ENCODE measurements around the gene HACD3. TPM values are rescaled to one million over a fixed set of nuclear protein-coding genes. Genes with fewer than 3 reads are reported as not detected.

Gene HACD3
- total and polyA plus RNA-seq, 9 of the 15 experiments (the other 6 are each of a cell fraction or from before 2014, with no cell fraction given): 48.1 to 117 (median 72.8) TPM

DNA sequence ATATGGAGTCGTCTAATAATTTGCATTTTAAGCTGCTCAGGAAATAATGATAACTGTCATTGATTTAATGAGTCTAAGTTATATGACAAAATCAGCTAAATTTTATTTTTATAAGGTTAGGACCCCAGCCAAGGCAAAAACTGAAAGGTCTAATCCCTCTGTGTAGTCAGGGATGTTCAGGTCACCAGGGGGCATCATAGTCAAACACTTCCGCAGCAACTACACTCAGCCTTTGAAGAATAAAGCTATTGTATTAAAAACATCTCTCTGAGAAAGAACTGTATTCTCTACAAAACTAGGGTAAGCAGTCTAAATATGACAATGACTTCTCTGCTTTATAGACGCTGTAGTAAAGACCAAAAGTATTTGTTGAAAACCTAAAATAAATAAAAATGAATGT, 65.7 kb downstream of the HACD3 start:
- FAIRE-seq (peak; percentile 19), ATAC-seq (peak; percentile 68; the same call in 2 of the 3 replicates), DNase-seq (ENCODE audit: extremely low read depth in 1 of 4, low spot score in 3 of 4) (peak; percentile 33 to 43 (median 40))
- Histone ChIP-seq H3K27ac (ENCODE audit: extremely low read depth, low read depth, low read length) (no peak overlapping the region), H3K27me3 (ENCODE audit: control insufficient read depth in 2 of 2, insufficient read depth in 2 of 2, low read length in 2 of 2) (no peaks in the 10 kb centered on the region), H3K4me3 (no peak overlapping the region), H2AFZ (ENCODE audit: low read depth, low read length) (no peak overlapping the region), H4K20me1 (replicated peaks; ENCODE audit: control insufficient read depth, insufficient read depth, low read length) (no peaks in the 10 kb centered on the region), H3K79me2 (ENCODE audit: control insufficient read depth, insufficient read depth, low read length) (no peaks in the 10 kb centered on the region), H3K9me3 (replicated peaks; ENCODE audit: control insufficient read depth, insufficient read depth, low read depth, low read length) (no peaks in the 10 kb centered on the region), H3K4me1 (replicated peaks in 1 of 2; ENCODE audit: control insufficient read depth in 2 of 2, insufficient read depth in 2 of 2, low read length in 2 of 2) (no peaks in the 10 kb centered on the region; a peak in 1 of 5 replicates), H3K9me1 (ENCODE audit: control insufficient read depth, insufficient read depth, low read length) (no peaks in the 10 kb centered on the region), H3K4me2 (ENCODE audit: insufficient read depth, low read length) (no peak overlapping the region), H3K9ac (ENCODE audit: insufficient read depth in 1 of 2, low read depth in 2 of 2, low read length in 2 of 2) (no peak overlapping the region), H3K36me3 (ENCODE audit: control insufficient read depth, insufficient read depth, low read length) (peaks cover 83% of the 10 kb centered on the region)
- WGBS (ENCODE audit: insufficient coverage, low coverage, missing lambda C conversion rate): 70% methylated on average over 3 of the region's 3 CpGs
- ChIA-PET CTCF (ENCODE audit: low intra/inter-chr PET ratio) (interaction anchor here (1.2 kb wide), 2 partner anchors 262 to 691 kb away, joined by 3 to 4 read pairs; no protein-coding TSS in a partner anchor), POLR2A (interaction anchor here (0.7 to 1.4 kb wide), 3 partner anchors 15 to 378 kb away, joined by 3 to 5 read pairs (median 3); partner anchors contain the start of genes INTS14 and RNU5B-1)
- BruUV-seq (replicated peaks): no TSS peak
- in situ Hi-C loops (cut with MboI): no loop called here
- intact Hi-C loops (cut with micrococcal nuclease): no loop called here
- peak; percentile 39; the same call in 1 of the 2 replicates for TF ChIP-seq STAG1 (CRISPR knock-in tag; IDR thresholded peaks at IDR 0.05; ENCODE audit: borderline replicate concordance)
- peak; percentile 36 to 57 for TF ChIP-seq RAD21 (CRISPR knock-in tag; conservative IDR thresholded peaks at IDR 0.05 in 1 of 2, IDR thresholded peaks at IDR 0.05 in 1 of 2)
- no peak for TF ChIP-seq BCOR (IDR thresholded peaks at IDR 0.05)
- TF ChIP-seq, protein P1, sequence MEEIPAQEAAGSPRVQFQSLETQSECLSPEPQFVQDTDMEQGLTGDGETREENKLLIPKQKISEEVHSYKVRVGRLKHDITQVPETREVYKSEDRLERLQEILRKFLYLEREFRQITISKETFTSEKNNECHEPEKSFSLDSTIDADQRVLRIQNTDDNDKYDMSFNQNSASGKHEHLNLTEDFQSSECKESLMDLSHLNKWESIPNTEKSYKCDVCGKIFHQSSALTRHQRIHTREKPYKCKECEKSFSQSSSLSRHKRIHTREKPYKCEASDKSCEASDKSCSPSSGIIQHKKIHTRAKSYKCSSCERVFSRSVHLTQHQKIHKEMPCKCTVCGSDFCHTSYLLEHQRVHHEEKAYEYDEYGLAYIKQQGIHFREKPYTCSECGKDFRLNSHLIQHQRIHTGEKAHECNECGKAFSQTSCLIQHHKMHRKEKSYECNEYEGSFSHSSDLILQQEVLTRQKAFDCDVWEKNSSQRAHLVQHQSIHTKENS (CRISPR knock-in tag; IDR thresholded peaks at IDR 0.05): no peak
- TF ChIP-seq, protein P2, sequence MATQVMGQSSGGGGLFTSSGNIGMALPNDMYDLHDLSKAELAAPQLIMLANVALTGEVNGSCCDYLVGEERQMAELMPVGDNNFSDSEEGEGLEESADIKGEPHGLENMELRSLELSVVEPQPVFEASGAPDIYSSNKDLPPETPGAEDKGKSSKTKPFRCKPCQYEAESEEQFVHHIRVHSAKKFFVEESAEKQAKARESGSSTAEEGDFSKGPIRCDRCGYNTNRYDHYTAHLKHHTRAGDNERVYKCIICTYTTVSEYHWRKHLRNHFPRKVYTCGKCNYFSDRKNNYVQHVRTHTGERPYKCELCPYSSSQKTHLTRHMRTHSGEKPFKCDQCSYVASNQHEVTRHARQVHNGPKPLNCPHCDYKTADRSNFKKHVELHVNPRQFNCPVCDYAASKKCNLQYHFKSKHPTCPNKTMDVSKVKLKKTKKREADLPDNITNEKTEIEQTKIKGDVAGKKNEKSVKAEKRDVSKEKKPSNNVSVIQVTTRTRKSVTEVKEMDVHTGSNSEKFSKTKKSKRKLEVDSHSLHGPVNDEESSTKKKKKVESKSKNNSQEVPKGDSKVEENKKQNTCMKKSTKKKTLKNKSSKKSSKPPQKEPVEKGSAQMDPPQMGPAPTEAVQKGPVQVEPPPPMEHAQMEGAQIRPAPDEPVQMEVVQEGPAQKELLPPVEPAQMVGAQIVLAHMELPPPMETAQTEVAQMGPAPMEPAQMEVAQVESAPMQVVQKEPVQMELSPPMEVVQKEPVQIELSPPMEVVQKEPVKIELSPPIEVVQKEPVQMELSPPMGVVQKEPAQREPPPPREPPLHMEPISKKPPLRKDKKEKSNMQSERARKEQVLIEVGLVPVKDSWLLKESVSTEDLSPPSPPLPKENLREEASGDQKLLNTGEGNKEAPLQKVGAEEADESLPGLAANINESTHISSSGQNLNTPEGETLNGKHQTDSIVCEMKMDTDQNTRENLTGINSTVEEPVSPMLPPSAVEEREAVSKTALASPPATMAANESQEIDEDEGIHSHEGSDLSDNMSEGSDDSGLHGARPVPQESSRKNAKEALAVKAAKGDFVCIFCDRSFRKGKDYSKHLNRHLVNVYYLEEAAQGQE (IDR thresholded peaks at IDR 0.05; ENCODE audit: borderline replicate concordance): peak; percentile 18; the same call in 1 of the 2 replicates
- TF ChIP-seq, protein P2 (CRISPR knock-in tag; IDR thresholded peaks at IDR 0.05; ENCODE audit: low read depth): no peak
- TF ChIP-seq, protein P3, sequence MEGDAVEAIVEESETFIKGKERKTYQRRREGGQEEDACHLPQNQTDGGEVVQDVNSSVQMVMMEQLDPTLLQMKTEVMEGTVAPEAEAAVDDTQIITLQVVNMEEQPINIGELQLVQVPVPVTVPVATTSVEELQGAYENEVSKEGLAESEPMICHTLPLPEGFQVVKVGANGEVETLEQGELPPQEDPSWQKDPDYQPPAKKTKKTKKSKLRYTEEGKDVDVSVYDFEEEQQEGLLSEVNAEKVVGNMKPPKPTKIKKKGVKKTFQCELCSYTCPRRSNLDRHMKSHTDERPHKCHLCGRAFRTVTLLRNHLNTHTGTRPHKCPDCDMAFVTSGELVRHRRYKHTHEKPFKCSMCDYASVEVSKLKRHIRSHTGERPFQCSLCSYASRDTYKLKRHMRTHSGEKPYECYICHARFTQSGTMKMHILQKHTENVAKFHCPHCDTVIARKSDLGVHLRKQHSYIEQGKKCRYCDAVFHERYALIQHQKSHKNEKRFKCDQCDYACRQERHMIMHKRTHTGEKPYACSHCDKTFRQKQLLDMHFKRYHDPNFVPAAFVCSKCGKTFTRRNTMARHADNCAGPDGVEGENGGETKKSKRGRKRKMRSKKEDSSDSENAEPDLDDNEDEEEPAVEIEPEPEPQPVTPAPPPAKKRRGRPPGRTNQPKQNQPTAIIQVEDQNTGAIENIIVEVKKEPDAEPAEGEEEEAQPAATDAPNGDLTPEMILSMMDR (IDR thresholded peaks at IDR 0.05 in 2 of 3, conservative IDR thresholded peaks at IDR 0.05 in 1 of 3; ENCODE audit: insufficient read depth in 2 of 3, low read depth in 1 of 3, low read length in 3 of 3): peak; percentile 48 to 56 (median 52); a peak in 5 of 6 replicates
- peak; percentile 42; the same call in 1 of the 2 replicates for TF ChIP-seq SMC3 (conservative IDR thresholded peaks at IDR 0.05; ENCODE audit: insufficient read depth, low read depth, low read length)

All from K562 (cell line).